ENCODE data around the gene RASAL2. TPM values are rescaled to one million over a fixed set of nuclear protein-coding genes. Genes with fewer than 3 reads are reported as not detected.
A peak's percentile ranks its signal among the peaks of the same experiment; 100 is the strongest.

The RASAL2 gene
- total RNA-seq, 1 experiment from 2014 or later: 56.9 TPM

GRCh38 chr1:178048426-178048825 is 45.5 kb upstream of the RASAL2 start:
- H3K4me1 Mint-ChIP-seq (ENCODE audit: insufficient read depth, unreplicated experiment): peaks cover 7% of the 10 kb centered on the region
- H3K4me3 Mint-ChIP-seq (ENCODE audit: unreplicated experiment): no peak overlapping the region
- ChIA-PET POLR2A (no interaction called here), CTCF (interaction anchor here (0.6 to 6.2 kb wide), 10 partner anchors 9 to 251 kb away, joined by 3 to 81 read pairs (median 4); no protein-coding TSS in a partner anchor)
- DNase-seq (ENCODE audit: unreplicated experiment): no peak
- BruUV-seq (replicated peaks): no TSS peak
- intact Hi-C loops (cut with micrococcal nuclease): no loop called here
- H3K9me3 Mint-ChIP-seq (ENCODE audit: unreplicated experiment): no peaks in the 10 kb centered on the region
- H3K27me3 Mint-ChIP-seq (ENCODE audit: insufficient read depth, unreplicated experiment): no peaks in the 10 kb centered on the region
- H3K36me3 Mint-ChIP-seq (ENCODE audit: insufficient read depth, unreplicated experiment): no peaks in the 10 kb centered on the region
- TF ChIP-seq CTCF (IDR thresholded peaks at IDR 0.05; ENCODE audit: unreplicated experiment): no peak
- no peak overlapping the region for H3K27ac Mint-ChIP-seq (ENCODE audit: low read depth, unreplicated experiment)

GRCh38 chr1:178048883-178049282 is 45.0 kb upstream of the RASAL2 start:
- Mint-ChIP-seq H3K27ac (ENCODE audit: low read depth, unreplicated experiment) (no peak overlapping the region), H3K27me3 (ENCODE audit: insufficient read depth, unreplicated experiment) (no peaks in the 10 kb centered on the region), H3K4me3 (ENCODE audit: unreplicated experiment) (no peak overlapping the region), H3K36me3 (ENCODE audit: insufficient read depth, unreplicated experiment) (no peaks in the 10 kb centered on the region), H3K9me3 (ENCODE audit: unreplicated experiment) (no peaks in the 10 kb centered on the region), H3K4me1 (ENCODE audit: insufficient read depth, unreplicated experiment) (peaks cover 7% of the 10 kb centered on the region)
- intact Hi-C loops (cut with micrococcal nuclease): no loop called here
- peak; percentile 25 for DNase-seq (ENCODE audit: unreplicated experiment)
- no peak for TF ChIP-seq CTCF (IDR thresholded peaks at IDR 0.05; ENCODE audit: unreplicated experiment)
- CTCF ChIA-PET: interaction anchor here (0.6 to 6.2 kb wide), 14 partner anchors 10 to 452 kb away, joined by 3 to 81 read pairs (median 3); no protein-coding TSS in a partner anchor
- BruUV-seq (replicated peaks): no TSS peak
- POLR2A ChIA-PET: no interaction called here

GRCh38 chr1:178050084-178050483 is 43.8 kb upstream of the RASAL2 start:
- TF ChIP-seq CTCF (IDR thresholded peaks at IDR 0.05; ENCODE audit: unreplicated experiment): no peak
- intact Hi-C loops (cut with micrococcal nuclease): loop anchor here (5.0 kb wide), 1 partner anchor 77 kb away; no protein-coding TSS in a partner anchor
- Mint-ChIP-seq H3K4me1 (ENCODE audit: insufficient read depth, unreplicated experiment) (peaks cover 12% of the 10 kb centered on the region), H3K27ac (ENCODE audit: low read depth, unreplicated experiment) (no peak overlapping the region), H3K27me3 (ENCODE audit: insufficient read depth, unreplicated experiment) (no peaks in the 10 kb centered on the region), H3K36me3 (ENCODE audit: insufficient read depth, unreplicated experiment) (no peaks in the 10 kb centered on the region), H3K4me3 (ENCODE audit: unreplicated experiment) (no peak overlapping the region), H3K9me3 (ENCODE audit: unreplicated experiment) (no peaks in the 10 kb centered on the region)
- no peak for DNase-seq (ENCODE audit: unreplicated experiment)
- ChIA-PET CTCF (interaction anchor here (0.9 to 6.2 kb wide), 11 partner anchors 10 to 250 kb away, joined by 3 to 81 read pairs (median 8); no protein-coding TSS in a partner anchor), POLR2A (no interaction called here)
- no TSS peak for BruUV-seq (replicated peaks)

GRCh38 chr1:178051071-178051470 is 42.8 kb upstream of the RASAL2 start:
- CTCF ChIA-PET: interaction anchor here (0.6 to 6.2 kb wide), 14 partner anchors 9 to 1105 kb away, joined by 3 to 81 read pairs (median 4); no protein-coding TSS in a partner anchor

More at GRCh38 chr1:178051071-178051470, 42.8 kb upstream of the RASAL2 start:
- POLR2A ChIA-PET: interaction anchor here (0.6 kb wide), 1 partner anchor 466 kb away, joined by 3 read pairs; no protein-coding TSS in a partner anchor
- no peaks in the 10 kb centered on the region for H3K27me3 Mint-ChIP-seq (ENCODE audit: insufficient read depth, unreplicated experiment)
- no peaks in the 10 kb centered on the region for H3K9me3 Mint-ChIP-seq (ENCODE audit: unreplicated experiment)
- no peak overlapping the region for H3K27ac Mint-ChIP-seq (ENCODE audit: low read depth, unreplicated experiment)
- DNase-seq (ENCODE audit: unreplicated experiment): no peak
- no peaks in the 10 kb centered on the region for H3K36me3 Mint-ChIP-seq (ENCODE audit: insufficient read depth, unreplicated experiment)
- H3K4me1 Mint-ChIP-seq (ENCODE audit: insufficient read depth, unreplicated experiment): peaks cover 21% of the 10 kb centered on the region
- no TSS peak for BruUV-seq (replicated peaks)
- no peak for TF ChIP-seq CTCF (IDR thresholded peaks at IDR 0.05; ENCODE audit: unreplicated experiment)
- H3K4me3 Mint-ChIP-seq (ENCODE audit: unreplicated experiment): no peak overlapping the region
- intact Hi-C loops (cut with micrococcal nuclease): loop anchor here (5.0 kb wide), 1 partner anchor 76 kb away; no protein-coding TSS in a partner anchor

Data from MCF 10A (cell line).